Adipose tissue (tissue), 3 donors: ENCODE results near the gene SLC7A8. TPM values are rescaled to one million over a fixed set of nuclear protein-coding genes. Genes with fewer than 3 reads are reported as not detected.

Experiments
- H3K27ac ChIP-seq: one replicate; pipeline ENCODE4 v1.5.1; 2013; ENCODE audit warnings: low read depth, low read length
- WGBS, 3 donors: extraction: QIAGEN DNeasy Blood & Tissue Kit; methylation state at CpG; one replicate each; pipeline ENCODE4 v1.1.7; 2013; 5-methylcytosine and 5-hydroxymethylcytosine counted together
- polyA plus RNA-seq, 3 donors: library from polyadenylated mRNA; stranded (reverse); fragments of 200-250 nt; gene quantifications; one replicate each; pipeline ENCODE4 v1.2.3, GENCODE V29; 2013
- donor health status: healthy with polysubstance abuse.
- donor health status: Bipolar disorder and iron deficiency.
- donor health status: healthy.

The SLC7A8 gene
- polyA plus RNA-seq, 3 donors, result 16.8 to 41.5 (median 25.9) TPM

DNA sequence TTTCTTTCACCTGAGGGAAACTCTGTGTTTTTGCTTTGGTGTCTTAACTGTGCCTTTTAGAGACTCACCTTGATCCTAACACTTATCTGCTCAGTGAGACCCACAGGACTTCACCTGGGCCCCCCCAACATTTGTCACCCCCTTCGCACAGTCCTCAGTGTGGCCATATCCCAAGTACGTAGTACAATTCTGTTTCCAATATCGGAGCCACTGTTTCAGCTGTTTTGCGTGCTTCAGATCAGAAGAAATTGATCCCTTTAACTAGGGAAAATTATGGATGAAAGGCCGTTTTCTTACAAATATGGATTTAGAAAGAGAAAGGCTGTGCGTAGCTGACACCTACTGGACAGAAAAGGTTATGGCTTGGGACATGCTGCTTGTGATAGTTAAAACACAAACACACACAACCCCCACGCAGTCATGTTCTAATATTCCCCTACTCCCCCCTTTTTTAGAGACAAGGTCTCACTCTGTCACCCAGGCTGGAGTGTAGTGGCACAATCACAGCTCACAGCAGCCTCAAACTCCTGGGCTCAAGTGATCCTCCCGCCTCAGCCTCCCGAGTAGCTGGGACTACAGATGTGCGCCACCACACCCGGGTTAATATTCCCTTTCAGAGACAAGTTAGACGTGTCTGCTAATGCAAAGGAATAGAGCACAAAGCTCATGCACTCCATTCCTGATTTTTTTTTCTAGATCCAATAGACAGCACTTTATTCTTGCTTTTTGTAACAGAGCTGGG lies 3.6 kb upstream of the SLC7A8 start:
- no peak overlapping the region for H3K27ac ChIP-seq
- 40 to 51% (median 51%) methylated on average over 12 of the region's 12 CpGs for WGBS, 3 donors

DNA sequence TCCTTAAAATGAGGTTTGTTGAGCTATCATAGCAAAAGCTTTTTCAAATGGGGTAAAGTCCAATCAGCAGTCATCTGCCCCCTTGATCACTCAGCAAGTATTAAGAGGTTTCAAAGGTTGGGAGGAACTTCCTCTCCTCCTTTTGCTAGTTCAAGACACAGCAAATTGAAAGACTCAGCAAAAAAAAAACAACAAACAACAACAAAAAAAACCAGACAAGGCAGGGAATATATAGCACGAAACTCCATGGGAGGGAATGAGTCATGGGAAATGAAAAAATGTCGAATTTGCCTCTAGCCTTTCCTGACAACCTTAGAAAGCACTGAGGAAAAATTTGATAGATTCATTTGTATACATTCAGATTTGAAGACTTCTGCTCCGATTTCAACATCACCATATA lies 1.6 kb upstream of the SLC7A8 start:
- WGBS, 3 donors, result 60 to 71% (median 64%) methylated on average over 3 of the region's 3 CpGs
- H3K27ac ChIP-seq, result no peak overlapping the region

DNA sequence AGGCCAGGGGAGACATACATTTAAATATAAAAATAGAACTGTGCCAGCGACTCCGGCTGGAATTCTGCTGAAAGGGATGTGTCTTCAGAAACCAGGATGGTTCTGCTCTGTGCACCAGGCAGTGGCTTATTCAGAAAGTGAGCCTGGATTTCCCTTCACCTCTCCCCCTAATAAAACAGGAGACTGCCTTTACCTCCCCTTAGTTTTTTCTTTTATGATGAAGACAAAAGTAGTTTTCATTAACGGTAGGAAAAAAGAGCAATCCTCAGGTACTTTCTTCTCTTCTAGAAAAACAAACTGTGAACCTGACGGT lies 346 bp downstream of the SLC7A8 start:
- no peak overlapping the region for H3K27ac ChIP-seq
- 1 to 3% (median 1%) methylated on average over 4 of the region's 4 CpGs for WGBS, 3 donors

DNA sequence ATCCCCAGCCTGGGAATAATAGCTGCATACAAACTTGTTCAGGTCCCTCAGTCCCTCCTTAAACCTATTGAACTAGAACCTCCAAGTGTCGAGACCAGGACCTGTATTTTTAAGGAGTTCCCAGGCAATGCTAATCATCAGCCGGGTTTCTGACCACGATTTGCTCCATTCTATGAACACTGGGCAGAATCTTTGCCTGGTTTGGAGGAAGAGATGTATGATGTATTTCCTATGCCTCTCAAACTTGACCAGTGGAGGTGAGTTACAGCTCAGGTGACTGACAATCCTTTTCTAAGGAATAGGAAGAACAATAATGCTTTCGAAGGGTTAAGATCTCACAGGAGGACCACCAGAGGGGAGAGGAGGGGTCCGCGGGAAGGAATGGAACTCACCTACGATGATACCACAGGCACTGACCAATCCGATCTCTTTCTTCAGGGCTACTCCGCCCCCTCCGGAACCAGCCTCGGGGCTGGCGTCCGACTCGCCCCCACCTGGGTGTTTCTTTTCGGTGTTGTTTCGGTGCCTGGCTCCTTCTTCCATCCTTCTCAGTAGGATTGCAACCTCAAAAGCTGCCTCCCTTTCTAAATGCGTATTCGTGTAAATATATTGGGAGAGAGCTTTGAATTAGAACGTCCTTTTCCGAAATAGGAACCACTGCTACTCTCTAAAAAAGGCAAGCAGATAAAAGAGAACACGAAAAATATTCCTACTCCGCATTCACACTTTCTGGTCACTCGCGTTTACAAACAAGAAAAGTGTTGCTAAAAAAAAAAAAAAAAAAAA lies 895 bp downstream of the SLC7A8 start:
- 1 to 2% (median 2%) methylated on average over 24 of the region's 24 CpGs for WGBS, 3 donors
- no peak overlapping the region for H3K27ac ChIP-seq

DNA sequence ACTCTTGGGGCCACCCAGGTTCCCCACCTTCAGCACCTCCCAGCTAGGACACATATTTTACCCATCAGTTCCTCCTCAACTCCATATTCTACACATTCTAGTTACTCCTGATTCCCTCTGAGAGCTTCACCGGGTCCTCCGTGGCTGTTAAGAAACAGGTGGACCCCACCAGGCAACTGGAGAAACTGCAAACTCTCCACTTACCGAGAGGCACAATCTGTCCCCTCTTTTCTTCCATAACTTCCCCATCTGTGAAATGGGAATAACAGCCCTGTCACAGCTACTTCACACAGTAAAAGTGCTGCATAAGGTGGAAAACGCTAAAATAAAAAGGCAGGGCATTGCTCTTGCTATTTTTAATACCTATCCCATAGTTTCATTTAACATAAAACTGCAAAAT lies 1.5 kb downstream of the SLC7A8 start:
- H3K27ac ChIP-seq, result no peak overlapping the region
- WGBS, 3 donors, result 32 to 48% (median 37%) methylated on average over 4 of the region's 4 CpGs

DNA sequence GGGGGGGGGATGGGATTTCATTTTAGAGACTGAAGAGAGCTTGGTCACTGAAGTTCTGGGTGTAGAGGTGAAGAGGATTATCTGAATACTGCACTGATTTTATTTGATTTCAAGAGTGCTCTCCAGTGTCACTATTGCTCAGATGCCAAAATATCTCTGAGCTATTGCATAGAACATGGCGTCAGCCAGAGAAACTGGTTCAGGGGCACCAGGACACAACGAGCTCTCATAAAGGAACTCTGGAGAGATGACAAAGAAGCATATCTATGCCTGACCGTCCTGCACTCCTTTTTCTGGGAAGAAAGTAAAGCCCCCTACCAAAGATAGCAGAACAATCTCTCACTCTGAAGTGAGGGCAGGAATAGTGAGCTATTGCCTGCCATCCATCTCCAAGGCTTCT lies 2.0 kb downstream of the SLC7A8 start:
- H3K27ac ChIP-seq, result no peak overlapping the region
- 55 to 66% (median 56%) methylated on average over 3 of the region's 3 CpGs for WGBS, 3 donors

DNA sequence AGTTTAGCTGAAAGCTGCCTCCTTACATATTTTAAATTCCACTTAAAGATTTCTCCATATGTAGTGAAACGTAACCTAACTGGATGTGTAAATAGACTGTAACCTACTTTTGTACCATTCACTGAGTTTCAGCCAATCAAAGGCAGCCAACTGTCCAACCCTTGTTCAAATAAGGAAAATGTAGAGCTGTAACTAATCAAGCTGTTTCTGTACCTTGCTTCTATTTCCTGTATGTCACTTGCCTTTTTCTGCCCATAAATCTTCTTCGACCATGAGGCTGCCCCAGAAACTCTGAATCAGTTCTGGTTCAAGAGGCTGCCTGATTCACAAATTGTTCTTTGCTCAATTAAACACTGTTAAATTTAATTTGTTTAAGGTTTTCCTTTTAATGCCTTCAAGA lies 6.3 kb downstream of the SLC7A8 start:
- H3K27ac ChIP-seq, result no peak overlapping the region
- WGBS, 3 donors, result 24 to 65% (median 63%) methylated on average over 2 of the region's 2 CpGs

DNA sequence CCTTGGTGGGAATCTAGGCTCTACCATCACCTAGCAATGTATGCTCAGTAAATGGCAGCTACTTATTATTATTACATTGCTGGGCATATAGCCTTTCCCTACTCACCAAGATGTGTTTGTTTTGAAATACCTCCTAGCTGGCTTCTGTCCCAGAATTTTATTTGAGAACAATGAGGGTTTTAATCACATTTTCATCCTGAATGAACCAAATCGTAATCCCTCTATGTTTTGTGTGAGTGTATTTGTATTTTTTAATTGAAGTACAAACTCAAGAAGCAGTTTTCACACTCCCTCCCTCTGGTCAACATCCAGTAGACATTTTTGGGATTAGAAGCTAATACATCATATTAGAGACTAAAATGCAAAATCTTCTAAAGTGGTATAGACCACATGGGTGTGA lies 7.6 kb downstream of the SLC7A8 start:
- no peak overlapping the region for H3K27ac ChIP-seq
- 10 to 49% (median 42%) methylated on average over 1 of the region's 1 CpG for WGBS, 3 donors

DNA sequence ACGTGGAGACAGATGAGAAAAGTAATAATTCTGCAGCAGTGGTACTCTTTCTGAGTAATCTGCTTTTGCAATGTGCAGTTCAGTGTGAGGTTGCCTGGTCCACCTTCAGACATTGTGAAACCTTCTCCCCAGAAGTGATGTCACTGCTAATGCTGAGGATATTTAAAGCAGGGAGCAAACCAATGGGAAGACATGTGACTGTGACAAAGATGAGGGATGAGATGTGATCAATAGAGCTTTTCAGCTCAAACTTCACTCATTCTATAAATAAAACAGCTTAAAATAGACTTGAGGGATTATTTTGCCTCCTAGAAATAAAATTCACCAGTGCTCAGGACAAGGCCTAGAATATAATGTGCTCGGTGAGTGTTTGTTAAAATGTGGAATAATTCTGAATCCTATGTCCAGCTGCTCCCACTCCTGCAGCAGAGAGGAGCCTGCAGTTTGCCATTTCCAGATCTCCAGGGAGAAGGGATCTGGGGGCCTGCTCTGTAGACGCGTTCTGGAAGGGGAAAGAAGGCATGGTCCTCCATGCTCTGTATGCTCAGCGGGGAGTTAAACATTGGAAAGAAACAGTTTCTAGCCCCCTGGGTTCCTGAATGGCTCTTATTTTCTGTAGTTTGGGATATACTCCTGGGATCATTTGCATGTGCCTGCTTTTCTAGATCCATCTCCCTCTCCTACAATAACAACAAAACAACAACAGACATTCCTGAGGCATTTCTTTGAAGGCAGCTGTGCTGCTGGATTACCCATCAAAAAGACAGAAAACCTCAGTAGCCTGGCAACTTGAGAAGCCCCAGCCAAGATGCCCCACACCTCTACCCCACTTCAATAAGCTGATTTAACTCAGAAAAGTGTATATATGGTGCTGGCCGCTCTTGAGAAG lies 8.9 kb downstream of the SLC7A8 start:
- no peak overlapping the region for H3K27ac ChIP-seq
- 70 to 75% (median 73%) methylated on average over 6 of the region's 6 CpGs for WGBS, 3 donors

DNA sequence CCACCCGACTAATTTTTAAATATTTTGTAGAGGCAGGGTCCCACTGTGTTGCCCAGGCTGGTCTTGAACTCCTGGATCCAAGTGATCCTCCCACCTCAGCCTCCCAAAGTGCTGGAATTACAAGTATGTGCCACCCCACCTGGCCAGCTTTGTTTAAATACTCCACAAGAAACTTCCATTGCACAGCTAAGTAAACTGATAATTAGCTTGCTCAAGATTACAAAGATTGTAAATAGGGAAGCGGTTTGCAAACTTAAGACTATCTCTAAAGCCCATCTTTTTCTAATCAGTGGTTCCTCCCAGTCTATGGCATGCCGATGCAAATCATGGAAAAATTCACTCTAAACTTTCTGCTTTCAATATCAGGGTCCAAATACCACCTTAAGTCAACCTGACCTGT lies 9.7 kb downstream of the SLC7A8 start:
- H3K27ac ChIP-seq, result no peak overlapping the region
- WGBS, 3 donors, result 60 to 74% (median 72%) methylated on average over 3 of the region's 3 CpGs

DNA sequence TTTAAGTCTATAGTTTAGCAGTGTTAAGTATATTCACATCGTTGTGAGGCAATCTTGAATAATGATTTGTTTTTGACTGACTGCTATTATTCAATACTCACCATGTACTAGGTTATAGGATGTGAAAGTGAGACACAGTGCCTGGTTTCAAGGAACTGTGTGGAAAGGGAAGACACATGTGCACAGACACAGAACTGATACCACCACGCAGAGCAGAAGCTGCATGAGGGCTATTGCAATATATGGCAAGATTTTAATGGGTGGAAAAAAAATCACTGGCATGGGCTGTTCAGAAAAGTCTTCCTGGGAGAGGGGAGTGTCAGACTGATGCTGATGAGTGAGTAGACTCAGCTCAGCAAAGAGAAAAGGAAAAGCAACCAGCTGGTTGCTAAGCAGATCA lies 10.4 kb downstream of the SLC7A8 start:
- no peak overlapping the region for H3K27ac ChIP-seq
- 81 to 90% (median 81%) methylated on average over 2 of the region's 2 CpGs for WGBS, 3 donors

DNA sequence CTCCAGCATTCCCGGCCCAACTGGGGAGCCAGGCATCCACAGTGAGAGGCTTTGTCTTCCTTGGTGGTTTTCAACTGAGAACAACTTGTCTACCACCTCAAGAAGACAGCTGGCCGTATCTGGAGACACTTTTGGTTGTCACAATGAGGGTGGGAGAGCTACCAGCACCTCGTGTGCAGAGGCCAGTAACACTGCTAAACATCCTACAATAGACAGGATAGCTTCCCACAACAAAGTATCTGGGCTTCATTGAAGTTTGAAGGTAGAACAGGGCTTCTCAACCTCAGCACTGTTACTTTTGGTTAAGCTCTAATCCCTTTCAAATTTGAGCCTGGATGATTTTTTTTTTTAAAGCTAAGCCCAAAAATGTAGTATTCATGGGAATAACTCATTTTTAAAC lies 10.9 kb downstream of the SLC7A8 start:
- 64 to 71% (median 70%) methylated on average over 3 of the region's 3 CpGs for WGBS, 3 donors
- no peak overlapping the region for H3K27ac ChIP-seq

DNA sequence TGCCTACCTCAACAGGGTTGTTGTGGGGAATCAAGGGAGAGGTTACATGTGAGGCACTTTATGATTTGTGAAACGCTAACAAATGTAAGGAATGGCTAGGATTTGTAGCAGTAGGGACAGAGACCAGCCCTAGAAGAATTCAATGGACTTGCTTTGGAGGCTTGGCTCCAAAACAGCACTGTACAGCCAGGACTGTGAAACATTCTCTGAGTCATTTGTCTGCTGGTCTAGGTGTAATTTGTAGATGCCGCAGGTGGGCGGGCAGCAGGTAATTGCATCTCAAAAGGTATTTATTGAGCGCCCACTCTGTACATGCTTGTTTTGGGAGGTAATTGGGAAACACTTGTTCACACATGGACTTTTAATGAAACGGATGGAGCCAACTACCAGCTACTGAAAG lies 11.4 kb downstream of the SLC7A8 start:
- WGBS, 3 donors, result 96 to 98% (median 97%) methylated on average over 5 of the region's 5 CpGs
- H3K27ac ChIP-seq, result no peak overlapping the region

DNA sequence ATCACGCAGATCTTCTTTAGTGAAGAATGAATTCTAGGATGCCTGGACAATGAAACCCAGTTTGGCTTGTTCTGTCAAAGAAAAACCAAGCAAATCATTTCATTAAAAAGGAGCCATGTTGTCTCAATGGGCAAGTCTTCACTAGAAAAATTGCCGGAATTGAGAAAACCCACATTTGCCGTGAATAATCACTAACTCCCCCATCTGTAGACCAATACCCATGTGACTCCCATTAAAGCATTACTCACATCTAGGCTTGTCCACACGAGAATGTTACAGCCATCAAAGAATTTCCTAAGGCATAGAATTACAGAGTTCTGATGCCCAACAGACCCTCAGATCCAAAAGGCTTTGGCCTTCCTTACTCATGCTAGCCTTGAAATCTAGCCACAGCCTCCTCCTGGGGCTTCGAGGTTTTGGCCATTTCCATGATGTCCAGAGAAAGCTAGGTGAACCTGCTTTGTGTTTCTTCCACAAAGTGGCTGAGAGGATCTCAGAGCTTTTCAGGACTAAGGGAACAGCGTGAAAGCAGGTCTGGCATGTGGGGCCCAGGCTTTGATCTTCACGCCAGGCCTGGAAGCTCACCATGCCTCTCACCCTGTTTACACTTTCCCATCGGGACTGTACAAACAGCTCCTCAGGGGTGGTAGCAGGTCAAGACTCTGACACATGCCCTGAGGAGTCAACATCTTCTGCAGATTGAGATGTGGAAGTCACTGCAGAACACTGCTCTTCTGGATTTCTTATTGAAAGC lies 12.1 kb downstream of the SLC7A8 start:
- 64 to 82% (median 82%) methylated on average over 8 of the region's 8 CpGs for WGBS, 3 donors
- H3K27ac ChIP-seq, result no peak overlapping the region

DNA sequence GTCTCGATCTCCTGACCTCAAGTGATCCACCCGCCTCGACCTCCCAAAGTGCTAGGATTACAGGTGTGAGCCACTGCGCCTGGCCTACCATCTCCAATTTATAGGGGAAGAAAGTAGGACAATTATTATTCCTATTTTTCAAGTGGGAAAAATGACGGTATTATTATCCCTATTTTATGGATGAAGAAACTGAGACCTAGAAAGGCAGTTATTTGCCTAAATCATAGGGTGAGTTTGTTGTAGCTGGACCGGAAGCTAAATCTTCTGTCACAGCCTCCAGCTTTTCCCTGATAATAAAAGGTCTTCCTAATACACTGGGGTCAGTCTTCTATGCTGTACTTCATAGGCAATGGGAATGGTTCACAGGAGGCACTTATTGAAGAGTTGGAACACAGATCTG lies 13.8 kb downstream of the SLC7A8 start:
- no peak overlapping the region for H3K27ac ChIP-seq
- 95 to 100% (median 96%) methylated on average over 6 of the region's 6 CpGs for WGBS, 3 donors

DNA sequence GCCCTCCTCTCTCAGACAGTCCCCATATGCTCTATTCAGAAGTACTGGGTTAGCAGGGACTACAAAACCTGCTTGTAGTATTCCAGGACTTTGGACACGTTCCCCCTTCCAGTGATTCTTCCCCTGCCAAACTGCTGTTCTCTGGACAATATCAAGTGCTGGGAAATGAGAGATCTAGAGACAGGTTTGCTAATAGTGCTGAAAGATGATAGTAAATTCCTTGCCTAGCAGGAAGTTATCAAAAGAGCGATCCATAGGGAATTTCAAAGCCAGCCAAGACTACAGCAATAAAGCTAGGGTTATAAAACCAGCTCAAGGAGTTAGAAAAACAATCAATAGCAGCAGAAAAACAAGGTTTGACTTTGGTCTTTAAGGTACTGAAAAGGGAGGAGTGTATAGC lies 15.2 kb downstream of the SLC7A8 start:
- H3K27ac ChIP-seq, result no peak overlapping the region
- 46 to 54% (median 49%) methylated on average over 2 of the region's 2 CpGs for WGBS, 3 donors

DNA sequence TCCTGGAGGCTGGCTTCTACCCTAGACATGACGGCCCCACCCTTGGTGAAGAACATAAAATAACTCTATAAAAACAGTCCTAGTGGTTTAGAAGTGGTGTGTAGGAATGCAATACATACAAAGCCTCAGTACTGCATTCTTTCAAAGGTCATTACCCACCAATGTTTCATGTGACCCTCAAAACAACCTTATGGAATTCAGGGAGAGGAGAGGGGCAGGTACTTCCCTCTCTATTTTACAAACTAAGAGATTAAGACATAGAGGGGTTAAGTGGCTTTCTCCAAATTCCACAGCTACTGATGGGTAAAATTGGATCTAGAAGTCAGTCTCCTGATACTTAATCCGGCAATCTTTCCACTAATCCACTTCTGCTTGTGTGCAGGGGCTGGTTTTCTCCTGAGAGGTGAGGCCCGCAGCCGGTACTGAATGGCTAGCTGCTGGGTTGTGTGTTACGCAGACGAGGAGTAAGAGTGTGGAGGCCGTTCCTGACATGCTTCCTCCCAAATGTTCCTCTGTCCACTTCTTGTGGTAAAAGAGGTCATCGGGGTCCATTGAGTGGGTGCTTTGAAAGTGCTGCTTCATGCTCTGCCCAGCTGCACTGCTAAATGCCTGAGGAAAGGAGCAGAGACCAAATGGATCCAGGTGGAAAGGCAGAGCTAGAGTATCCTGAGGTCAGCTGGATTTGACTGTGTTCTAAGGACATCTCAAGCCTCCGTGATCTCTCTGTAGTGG lies 16.2 kb downstream of the SLC7A8 start:
- H3K27ac ChIP-seq, result no peak overlapping the region
- 75 to 92% (median 76%) methylated on average over 9 of the region's 9 CpGs for WGBS, 3 donors

DNA sequence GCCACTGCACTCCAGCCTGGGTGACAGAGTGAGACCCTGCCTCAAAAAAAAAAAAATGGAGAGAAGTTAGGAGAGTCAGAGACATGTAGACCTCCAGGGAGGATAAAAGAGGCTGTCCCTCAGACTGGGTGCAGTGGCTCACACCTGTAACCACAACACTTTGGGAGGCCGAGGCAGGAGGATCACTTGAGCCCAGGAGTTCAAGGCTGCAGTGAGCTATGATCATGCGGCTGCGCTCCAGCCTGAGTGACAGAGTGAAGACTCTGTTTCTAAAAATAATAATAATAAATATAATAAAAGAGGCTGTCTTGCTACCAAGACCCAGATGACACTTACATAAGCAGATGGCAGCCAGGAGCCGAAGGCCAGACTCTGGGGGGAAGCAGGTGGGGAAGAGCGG lies 18.5 kb downstream of the SLC7A8 start:
- WGBS, 3 donors, result 95 to 97% (median 97%) methylated on average over 5 of the region's 5 CpGs
- H3K27ac ChIP-seq, result no peak overlapping the region
